HUDEP-2 (cell line): ENCODE measurements around the gene IRF1.
"Not testable (repeated sequence)": the region's sequence is repeated elsewhere in the genome, so short reads cannot be mapped to it uniquely, and the experiment has no call there.

Source experiments
- DNase-seq, 76 experiments: peaks; one replicate each; lab custom pipeline; 2025; ENCODE audit not compliant: unreplicated experiment in 76 of 76; lab: John Stamatoyannopoulos, UW

Gene IRF1

GRCh38 chr5:132487841-132488555 lies 2.6 kb downstream of the IRF1 start:
- DNase-seq, result peak in 1 of 76 experiments; percentile 18

DNA sequence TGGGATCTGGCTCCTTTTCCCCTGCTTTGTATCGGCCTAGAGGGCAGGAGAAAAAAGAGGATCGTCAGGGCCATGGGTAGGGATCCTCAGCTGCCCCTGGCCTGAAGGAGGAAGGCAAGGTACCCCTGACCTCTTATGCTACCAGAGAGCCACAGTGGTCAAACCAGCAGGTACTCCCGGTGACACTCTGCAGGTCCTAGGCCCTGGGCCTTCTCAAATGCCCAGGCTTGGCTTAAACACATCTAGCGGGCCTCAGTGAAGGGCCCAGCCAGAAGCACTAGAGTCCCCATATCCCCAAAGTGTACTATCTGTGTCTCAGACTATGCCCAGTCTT lies 3.5 kb downstream of the IRF1 start:
- DNase-seq, result no peak

- DNase-seq, result no peak
These were observed 4.1 kb downstream of the IRF1 start for GRCh38 chr5:132486318-132487094.

DNA sequence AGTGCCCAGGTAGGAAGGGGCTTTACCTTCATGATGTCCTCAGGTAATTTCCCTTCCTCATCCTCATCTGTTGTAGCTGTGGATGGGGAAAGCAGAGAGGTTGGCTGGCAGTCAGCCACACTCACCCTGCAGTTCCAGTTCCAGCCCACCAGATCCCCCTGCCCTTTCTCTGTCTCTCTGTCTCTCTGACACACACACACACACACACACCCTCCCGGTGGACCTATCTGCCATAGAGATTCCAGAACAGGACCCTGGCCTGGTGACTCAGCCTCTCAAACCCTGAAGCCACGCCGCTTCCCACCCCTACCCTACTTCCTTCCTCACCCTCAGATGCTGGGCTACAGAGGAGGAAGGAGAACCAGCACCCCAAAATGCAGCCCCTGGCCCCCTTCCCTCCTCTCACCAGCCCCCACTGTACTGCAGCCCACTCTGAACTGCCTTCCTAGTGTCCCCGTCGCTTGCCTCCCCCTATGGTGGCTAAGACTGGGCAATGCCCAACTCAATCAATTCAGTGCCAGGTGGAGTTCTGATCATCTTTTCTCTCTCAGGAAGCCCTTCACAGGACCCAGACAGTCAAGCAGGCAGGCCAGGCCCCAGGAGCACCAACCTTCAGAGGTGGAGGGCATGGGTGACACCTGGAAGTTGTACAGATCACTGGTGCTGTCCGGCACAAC lies 4.8 kb downstream of the IRF1 start:
- DNase-seq, result no peak

DNA sequence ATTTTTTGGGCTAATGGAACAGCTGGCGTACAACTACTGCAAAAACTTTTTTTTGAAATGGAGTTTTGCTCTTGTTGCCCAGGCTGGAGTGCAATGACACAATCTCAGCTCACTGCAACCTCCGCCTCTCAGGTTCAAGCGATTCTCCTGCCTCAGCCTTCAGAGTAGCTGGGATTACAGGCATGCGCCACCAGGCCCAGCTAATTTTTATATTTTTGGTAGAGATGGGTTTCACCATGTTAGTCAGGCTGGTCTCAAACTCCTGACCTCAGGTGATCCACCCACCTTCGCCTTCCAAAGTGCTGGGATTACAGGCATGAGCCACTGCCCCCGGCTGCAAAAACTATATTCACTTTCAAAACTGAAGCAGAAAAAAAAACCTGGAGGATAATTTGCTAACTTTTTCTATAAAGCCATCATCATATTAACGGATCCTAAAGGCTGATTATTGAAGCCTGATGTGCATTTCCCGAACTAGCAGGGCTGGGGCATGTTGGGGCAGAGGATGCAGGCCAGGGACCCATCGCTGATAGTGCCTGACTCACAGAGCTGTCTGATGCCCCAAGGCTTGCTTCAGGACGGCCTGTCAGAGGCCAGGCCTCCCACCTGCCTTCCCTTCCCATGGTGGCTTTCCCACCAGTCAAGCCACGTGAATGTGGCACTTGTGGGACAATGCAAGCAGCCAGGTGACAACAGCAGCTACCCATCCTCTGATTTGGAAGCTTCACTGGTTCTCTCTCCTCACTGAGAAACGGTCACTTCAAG lies 5.5 kb downstream of the IRF1 start:
- DNase-seq, result not testable (repeated sequence)

DNA sequence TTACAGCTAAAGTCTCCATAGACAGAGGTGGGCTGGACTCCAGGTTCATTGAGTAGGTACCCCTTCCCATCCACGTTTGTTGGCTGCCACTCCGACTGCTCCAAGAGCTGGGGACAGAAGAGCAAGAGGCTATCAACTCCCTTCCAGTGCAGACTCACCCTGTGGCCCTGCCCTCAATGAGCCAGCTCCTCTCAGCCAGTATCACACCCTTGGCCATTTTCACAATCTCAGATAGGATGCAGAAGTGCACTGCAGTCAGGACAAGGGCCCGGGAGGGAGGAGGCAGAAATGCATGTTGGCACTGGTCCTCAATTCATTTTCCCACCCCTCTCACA lies 6.2 kb downstream of the IRF1 start:
- no peak for DNase-seq

DNA sequence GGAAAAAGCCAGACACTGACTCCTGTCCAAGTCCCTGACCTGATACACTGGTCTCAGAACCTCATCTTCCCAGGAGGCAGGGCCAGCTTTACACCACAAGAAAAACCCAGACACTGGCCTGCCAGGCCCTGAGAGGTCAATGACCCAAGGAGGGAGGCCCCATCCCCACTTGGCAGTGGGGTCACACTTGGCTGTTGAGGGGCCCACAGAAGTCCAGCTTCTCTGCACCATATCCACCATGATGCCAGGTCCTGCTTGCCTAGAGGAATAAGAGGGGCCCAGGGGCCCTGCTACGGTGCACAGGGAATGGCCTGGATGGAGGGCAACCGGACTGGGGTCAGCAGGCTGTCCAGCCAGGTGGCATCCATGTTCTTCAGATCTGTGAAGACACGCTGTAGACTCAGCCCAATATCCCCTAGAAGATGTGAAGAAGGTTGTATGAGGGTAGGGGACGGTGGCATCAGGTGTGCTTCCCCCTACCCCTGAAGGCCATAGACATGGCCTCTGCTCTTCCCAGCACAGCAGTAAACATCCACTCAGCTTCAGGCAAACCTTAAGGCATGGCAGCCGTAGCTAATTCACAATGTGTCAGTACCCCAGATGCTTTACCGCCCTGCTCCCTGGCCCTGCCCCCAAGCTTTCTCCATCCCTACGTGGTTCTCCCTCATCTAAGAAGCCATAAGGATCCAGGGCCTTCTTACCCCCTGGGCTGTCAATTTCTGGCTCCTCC lies 6.7 kb downstream of the IRF1 start:
- no peak for DNase-seq

GRCh38 chr5:132483101-132483500 lies 7.5 kb downstream of the IRF1 start:
- no peak for DNase-seq

GRCh38 chr5:132481596-132482211 lies 8.9 kb downstream of the IRF1 start:
- no peak for DNase-seq

GRCh38 chr5:132480893-132481595 lies 9.5 kb downstream of the IRF1 start:
- no peak for DNase-seq

GRCh38 chr5:132480546-132480892 lies 10.1 kb downstream of the IRF1 start:
- DNase-seq, result no peak

GRCh38 chr5:132480042-132480441 lies 10.5 kb downstream of the IRF1 start:
- DNase-seq, result no peak

GRCh38 chr5:132479111-132479951 lies 11.2 kb downstream of the IRF1 start:
- DNase-seq, result no peak

- DNase-seq, result no peak
These were observed 12.2 kb downstream of the IRF1 start for GRCh38 chr5:132478366-132478871.

DNA sequence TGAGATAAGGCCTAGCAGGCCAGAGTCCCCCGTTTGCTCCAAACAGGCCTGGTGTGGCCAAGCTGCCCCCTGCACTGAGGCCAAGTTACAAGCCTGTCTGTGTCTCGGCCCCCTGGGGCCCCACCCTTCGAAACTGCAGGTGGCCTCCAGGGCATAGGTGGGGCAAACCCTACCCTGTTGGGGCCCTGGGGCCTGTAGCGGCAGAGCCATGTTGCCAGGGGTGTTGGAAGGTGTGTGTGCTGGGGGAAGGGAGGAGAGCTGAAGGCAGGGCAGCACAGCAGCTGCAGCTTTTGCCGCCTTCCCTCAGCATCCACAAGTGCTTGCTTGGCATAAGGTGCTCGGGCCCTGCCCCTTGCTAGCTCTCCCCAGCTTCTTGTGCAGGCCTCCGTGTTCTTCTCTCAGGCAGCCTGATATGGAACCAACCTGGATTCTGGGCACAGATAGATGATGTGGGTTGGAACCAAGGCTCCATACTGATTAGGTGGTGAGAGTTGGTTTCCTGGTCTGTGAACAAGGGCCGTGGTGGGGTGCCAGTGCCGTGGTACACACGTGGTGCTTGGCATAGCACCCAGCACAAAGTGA lies 12.7 kb downstream of the IRF1 start:
- no peak for DNase-seq

- no peak for DNase-seq
These were observed 13.4 kb downstream of the IRF1 start for GRCh38 chr5:132476876-132477781.
